Measurements from ENCODE around the gene EPS8L2. TPM values are rescaled to one million over a fixed set of nuclear protein-coding genes. Genes with fewer than 3 reads are reported as not detected.

The EPS8L2 gene
- total and polyA plus RNA-seq, 2 of the 4 experiments (the other 2 are of a cell fraction), result 17.2 to 39.4 TPM

GRCh38 chr11:772429-773390 lies 66.7 kb downstream of the EPS8L2 start:
- 90% methylated on average over 21 of the region's 34 CpGs; no CpG with 5 or more reads in 1 of the 2 experiments for WGBS, 2 experiments (ENCODE audit: extremely low coverage in 2 of 2, insufficient read length in 1 of 2)
- Histone ChIP-seq H3K79me1 (ENCODE audit: low read depth in 1 of 2, low read length in 2 of 2) (peaks cover 5 to 56% of the 10 kb centered on the region in 2 experiments), H3K4me3 (ENCODE audit: insufficient read depth, low read depth, low read length) (no peak overlapping the region), H3K27ac (ENCODE audit: insufficient read depth, low read length) (no peak overlapping the region), H4K8ac (ENCODE audit: low read depth in 2 of 2, low read length in 2 of 2) (no peak overlapping the region), H2AFZ (replicated peaks; ENCODE audit: low read length, poor library complexity) (no peak overlapping the region), H3K4me1 (ENCODE audit: control insufficient read depth, insufficient read depth, low read length) (peaks cover 9% of the 10 kb centered on the region), H2AK5ac (ENCODE audit: low read depth, low read length) (no peak overlapping the region), H3K14ac (replicated peaks; ENCODE audit: low read depth, low read length) (no peak overlapping the region), H3K56ac (ENCODE audit: extremely low read depth, insufficient read depth, low read length) (no peak overlapping the region), H2BK5ac (ENCODE audit: low read depth, low read length, poor library complexity, severe bottlenecking) (no peak overlapping the region), H4K5ac (ENCODE audit: low read depth, low read length) (no peak overlapping the region), H3K9ac (ENCODE audit: low read depth, low read length) (no peak overlapping the region), H3K9me1 (ENCODE audit: insufficient read depth, low read length) (peaks cover 8% of the 10 kb centered on the region; the same call in 1 of the 2 replicates), H4K91ac (ENCODE audit: insufficient read depth, low read depth, low read length) (no peak overlapping the region), H3K27me3 (ENCODE audit: control insufficient read depth, insufficient read depth, low read length) (no peaks in the 10 kb centered on the region), H2AK9ac (replicated peaks; ENCODE audit: low read depth, low read length, poor library complexity) (no peak overlapping the region), H2BK20ac (ENCODE audit: low read depth, low read length) (no peak overlapping the region), H3K23ac (ENCODE audit: low read depth, low read length) (no peak overlapping the region), H2BK120ac (ENCODE audit: low read depth, low read length) (no peak overlapping the region), H4K20me1 (ENCODE audit: insufficient read depth, low read length) (peaks cover 67% of the 10 kb centered on the region), H2BK15ac (ENCODE audit: low read depth, low read length) (no peak overlapping the region), H3K4me2 (ENCODE audit: low read depth, low read length) (no peak overlapping the region), H3K18ac (ENCODE audit: low read depth, low read length) (no peak overlapping the region), H3K9me3 (ENCODE audit: control insufficient read depth, insufficient read depth, low read length) (no peaks in the 10 kb centered on the region), H3K4ac (ENCODE audit: low read depth, low read length) (no peak overlapping the region), H3K36me3 (ENCODE audit: control insufficient read depth, insufficient read depth, low read length) (peaks cover 39% of the 10 kb centered on the region)
- ChIA-PET POLR2A (ENCODE audit: unreplicated experiment) (no interaction called here), CTCF (no interaction called here)
- DNase-seq (no peak), ATAC-seq (ENCODE audit: low read depth) (no peak)
- in situ Hi-C loops (cut with MboI; ENCODE audit: low sequenced_read_pairs) (no loop called here), dilution Hi-C loops (cut with HindIII; ENCODE audit: low sequenced_read_pairs, unreplicated experiment) (no loop called here), intact Hi-C loops (cut with micrococcal nuclease) (no loop called here)
- BruUV-seq (replicated peaks), result no TSS peak
- TF ChIP-seq MAFK (IDR thresholded peaks at IDR 0.05; ENCODE audit: low read depth, low read length) (no peak), NFE2L2 (IDR thresholded peaks at IDR 0.05; ENCODE audit: low read depth, low read length) (no peak), MXI1 (IDR thresholded peaks at IDR 0.05; ENCODE audit: borderline replicate concordance, low read depth, low read length) (no peak), FOS (IDR thresholded peaks at IDR 0.05; ENCODE audit: low read depth, low read length) (no peak), RCOR1 (IDR thresholded peaks at IDR 0.05; ENCODE audit: insufficient replicate concordance, low read length) (no peak), SMC3 (IDR thresholded peaks at IDR 0.05; ENCODE audit: low read depth, low read length) (no peak), RFX5 (IDR thresholded peaks at IDR 0.05; ENCODE audit: low read depth, low read length) (no peak), CEBPB (IDR thresholded peaks at IDR 0.05; ENCODE audit: low read depth, low read length) (no peak), RAD21 (IDR thresholded peaks at IDR 0.05; ENCODE audit: low read length) (no peak), BHLHE40 (IDR thresholded peaks at IDR 0.05; ENCODE audit: low read depth, low read length) (no peak), ELK1 (IDR thresholded peaks at IDR 0.05; ENCODE audit: borderline replicate concordance, low read depth, low read length) (no peak), POLR2A (IDR thresholded peaks at IDR 0.05; ENCODE audit: low read depth, low read length) (no peak), MAZ (IDR thresholded peaks at IDR 0.05; ENCODE audit: borderline replicate concordance, low read depth, low read length) (no peak)
- TF ChIP-seq, protein P1, sequence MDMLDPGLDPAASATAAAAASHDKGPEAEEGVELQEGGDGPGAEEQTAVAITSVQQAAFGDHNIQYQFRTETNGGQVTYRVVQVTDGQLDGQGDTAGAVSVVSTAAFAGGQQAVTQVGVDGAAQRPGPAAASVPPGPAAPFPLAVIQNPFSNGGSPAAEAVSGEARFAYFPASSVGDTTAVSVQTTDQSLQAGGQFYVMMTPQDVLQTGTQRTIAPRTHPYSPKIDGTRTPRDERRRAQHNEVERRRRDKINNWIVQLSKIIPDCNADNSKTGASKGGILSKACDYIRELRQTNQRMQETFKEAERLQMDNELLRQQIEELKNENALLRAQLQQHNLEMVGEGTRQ (IDR thresholded peaks at IDR 0.05; ENCODE audit: low read depth, low read length), result no peak
- TF ChIP-seq, protein P2, sequence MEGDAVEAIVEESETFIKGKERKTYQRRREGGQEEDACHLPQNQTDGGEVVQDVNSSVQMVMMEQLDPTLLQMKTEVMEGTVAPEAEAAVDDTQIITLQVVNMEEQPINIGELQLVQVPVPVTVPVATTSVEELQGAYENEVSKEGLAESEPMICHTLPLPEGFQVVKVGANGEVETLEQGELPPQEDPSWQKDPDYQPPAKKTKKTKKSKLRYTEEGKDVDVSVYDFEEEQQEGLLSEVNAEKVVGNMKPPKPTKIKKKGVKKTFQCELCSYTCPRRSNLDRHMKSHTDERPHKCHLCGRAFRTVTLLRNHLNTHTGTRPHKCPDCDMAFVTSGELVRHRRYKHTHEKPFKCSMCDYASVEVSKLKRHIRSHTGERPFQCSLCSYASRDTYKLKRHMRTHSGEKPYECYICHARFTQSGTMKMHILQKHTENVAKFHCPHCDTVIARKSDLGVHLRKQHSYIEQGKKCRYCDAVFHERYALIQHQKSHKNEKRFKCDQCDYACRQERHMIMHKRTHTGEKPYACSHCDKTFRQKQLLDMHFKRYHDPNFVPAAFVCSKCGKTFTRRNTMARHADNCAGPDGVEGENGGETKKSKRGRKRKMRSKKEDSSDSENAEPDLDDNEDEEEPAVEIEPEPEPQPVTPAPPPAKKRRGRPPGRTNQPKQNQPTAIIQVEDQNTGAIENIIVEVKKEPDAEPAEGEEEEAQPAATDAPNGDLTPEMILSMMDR (conservative IDR thresholded peaks at IDR 0.05; ENCODE audit: low read depth, low read length), result no peak
